ENCODE data around the gene PCGF3.
"Not testable (repeated sequence)": the region's sequence is repeated elsewhere in the genome, so short reads cannot be mapped to it uniquely, and the experiment has no call there.

The PCGF3 gene

DNA sequence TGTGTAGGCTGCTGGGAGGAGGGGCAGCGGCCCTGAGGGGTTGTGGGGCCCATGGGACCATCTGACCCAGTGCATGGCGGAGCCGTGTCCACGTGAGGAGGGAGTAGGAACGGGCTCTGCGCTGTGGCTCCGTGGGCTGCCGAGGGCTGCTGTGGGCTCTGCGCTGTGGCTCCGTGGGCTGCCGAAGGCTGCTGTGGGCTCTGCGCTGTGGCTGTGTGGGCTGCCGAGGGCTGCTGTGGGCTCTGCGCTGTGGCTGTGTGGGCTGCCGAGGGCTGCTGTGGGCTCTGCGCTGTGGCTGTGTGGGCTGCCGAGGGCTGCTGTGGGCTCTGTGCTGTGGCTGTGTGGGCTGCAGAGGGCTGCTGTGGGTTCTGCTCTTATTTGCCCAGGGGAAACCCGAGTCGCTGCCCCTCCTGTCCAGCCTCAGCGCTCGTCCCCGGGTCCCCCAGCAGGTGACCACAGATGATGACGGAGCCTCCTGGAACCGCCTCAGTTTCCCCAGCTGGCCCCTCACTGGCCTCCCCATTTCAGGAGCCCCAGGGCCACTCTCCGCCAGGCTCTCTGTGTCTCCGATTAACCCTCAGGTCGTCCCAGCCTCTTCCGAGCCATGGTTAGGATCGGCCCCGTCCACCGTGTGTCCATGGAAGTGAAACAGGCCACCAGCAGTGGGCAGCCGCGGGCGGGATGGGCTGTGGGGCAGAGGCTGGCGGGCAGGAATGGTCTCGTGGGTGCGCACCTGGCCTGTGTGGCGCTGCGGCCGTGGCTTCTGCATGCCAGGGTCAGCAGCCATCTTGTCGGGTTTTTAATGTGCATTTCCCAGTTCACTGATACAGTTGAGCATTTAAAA, 20.0 kb downstream of the PCGF3 start:
- DNase-seq, result no peak

DNA sequence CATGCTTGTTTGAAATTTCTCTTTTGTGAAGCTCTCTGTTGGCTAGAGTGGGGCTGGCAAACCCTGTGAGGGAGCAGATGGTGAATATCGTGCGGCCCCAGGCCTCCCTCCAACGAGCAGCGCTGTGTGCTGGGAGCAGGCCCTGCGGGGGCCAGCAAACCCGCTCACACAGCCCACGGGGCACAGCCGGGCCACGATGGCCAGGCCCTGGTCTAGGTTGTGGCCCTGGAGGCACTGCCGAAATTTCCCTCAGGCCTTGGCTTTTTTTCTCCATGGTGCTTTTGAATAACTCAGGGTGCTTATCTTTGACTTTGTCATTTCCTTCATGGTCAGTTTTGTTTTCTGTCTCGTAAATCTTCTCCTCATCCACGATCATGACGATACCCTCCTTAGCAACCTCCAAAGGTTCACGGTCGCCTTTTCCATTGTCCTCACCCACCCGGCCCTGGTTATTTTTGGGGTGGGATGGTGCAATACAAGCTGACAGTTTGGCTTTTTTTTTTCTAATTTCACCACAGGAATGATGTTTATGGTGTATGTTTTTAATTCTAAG, 20.7 kb downstream of the PCGF3 start:
- no peak for DNase-seq

DNA sequence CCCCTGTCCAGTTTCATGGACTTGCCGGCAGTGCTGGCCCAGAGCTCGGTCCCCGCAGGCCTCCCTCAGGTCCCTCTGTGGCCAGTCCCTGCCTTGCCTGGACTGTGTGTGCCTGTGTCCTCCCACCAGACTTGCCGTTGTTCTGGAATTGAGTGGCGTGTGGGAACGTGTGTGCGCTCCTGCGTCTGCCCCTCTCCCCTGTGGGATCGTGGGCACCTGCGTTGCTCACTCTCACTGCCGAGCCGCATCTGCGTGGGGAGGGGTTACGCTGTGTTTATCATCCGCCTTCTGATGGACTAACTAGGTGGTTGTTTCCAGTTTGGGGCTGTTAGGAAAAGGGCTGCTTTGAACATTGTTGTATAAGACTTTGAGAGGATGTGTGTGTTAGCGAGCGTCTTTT, 21.2 kb downstream of the PCGF3 start:
- DNase-seq, result no peak

DNA sequence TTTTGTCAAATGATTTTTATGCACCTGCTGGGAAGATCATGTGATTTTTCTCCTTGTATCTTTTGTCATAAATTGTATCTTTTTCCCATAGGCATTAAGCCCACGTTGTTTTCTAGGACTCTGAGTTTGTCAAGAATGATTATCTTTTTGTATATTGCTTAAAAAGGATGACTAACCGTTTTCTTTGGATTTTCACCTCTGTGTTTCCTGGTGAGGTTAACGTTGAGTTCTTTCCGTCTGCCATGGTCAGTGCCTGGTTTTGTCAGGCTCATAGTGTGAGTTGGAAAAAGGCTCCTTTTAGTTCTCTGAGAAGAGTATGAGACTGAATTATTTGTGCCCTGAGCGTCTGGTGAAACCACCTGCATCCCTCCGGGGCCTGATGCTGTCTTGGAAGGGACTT, 21.9 kb downstream of the PCGF3 start:
- DNase-seq, result no peak

DNA sequence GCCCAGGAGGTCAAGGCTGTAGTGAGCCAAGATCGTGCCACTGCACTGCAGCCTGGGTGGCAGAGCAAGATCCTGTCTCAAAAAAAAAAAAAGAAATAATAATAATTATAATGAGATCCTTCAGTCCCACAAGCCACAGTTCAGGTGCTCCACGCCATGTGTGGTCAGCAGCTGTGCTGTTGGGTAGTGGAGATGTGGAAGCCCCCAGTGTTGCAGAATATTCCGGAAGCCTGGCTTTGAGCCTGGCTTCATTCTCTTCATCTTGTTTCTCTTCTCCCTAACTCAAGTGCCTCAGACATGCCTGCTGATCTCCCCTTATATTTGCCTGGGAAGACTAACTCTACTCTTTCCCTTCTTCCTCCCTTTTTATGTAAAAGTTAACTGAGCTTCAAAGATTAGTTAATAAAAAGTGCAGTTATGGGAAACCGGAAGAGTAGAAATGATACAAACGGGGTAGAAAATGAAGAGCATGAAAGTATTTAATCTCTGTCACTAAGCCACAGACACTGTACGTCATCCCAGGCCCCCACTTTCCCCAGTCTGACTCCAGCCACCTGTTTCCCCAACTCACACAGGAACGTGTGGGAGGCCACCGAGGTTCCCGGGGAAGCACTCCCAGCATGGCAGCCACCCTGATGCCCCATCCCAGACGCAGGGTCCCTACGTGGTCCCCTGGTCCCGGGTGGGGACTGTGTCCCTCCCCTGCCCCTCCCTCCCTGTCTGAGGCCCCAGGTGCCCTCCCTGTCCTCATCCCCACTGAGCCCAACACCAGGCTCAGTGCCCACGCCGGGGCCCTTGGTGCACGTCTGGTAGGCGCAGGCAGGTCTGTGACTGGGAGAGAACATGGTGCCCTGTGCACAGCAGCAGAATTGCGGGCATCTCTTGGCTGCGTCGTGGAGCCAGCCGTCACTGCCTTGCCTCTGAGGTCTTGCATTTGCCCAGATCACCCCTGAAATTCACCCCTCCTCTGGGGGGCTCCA, 24.0 kb downstream of the PCGF3 start:
- no peak for DNase-seq

DNA sequence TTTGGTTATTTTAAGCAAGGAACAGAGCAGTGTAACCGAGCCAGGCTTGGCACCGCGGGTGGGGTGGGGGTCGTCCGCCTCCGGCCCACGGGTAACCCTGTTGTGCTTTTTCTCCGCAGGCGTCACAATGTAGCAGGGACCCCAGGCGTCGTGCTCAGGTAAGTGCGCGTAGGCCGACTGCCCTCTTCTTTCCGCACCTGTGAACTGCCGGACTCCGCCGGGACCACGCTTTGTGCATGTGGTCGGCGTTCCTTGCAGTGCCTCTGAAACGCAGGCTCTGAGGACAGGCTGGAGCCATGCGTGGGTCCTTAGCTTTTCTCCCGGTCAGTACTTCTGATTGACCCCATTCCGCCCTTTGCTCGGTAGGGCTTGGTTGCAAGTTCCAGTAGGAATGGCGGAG, 24.9 kb downstream of the PCGF3 start:
- no peak for DNase-seq

DNA sequence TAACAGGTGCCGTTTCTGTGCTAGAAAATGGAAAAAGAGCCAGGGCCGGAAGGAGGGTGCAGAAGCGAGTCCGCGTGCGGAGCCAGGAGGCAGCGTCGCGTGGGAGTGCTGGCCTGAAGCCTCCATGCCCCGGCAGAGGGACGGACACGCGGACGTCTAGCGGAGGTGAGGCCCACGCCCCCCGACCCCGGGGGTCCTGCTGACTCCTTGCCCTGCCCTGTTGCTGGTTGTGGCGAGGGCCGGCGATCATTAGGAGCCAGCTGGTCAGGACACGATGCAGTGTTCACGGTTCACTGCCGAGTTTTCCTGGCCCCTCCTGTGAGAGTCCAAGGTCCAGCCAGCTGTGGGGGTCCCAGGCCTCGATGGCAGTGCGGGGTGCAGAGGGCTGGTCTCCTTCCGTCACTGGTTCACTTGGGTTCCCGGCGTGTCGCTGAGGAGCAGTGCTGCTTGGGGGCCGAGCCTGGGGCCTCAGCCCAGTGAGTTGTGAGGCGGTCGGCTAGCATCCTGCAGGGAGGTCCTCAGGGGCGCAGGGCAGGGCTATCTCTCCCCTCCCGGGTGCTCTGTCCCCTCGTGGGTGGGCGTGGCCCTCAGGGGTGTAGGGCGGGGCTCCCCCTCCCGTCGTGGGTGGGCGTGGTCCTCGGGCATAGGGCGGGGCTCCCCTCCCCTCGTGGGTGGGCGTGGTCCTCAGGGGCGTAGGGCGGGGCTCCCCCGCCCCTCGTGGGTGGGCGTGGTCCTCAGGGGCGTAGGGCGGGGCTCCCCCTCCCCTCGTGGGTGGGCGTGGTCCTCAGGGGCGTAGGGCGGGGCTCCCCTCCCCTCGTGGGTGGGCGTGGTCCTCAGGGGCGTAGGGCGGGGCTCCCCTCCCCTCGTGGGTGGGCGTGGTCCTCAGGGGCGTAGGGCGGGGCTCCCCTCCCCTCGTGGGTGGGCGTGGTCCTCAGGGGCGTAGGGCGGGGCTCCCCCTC, 25.6 kb downstream of the PCGF3 start:
- not testable (repeated sequence) for DNase-seq

DNA sequence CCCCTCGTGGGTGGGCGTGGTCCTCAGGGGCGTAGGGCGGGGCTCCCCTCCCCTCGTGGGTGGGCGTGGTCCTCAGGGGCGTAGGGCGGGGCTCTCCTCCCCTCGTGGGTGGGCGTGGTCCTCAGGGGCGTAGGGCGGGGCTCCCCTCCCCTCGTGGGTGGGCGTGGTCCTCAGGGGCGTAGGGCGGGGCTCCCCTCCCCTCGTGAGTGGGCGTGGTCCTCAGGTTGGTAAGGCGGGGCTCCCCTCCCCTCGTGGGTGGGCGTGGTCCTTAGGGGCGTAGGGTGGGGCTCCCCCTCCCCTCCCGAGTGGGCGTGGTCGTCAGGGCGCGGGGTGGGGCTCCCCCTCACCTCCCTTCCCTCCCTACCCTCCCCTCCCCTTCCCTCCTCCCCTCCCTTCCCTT, 26.3 kb downstream of the PCGF3 start:
- DNase-seq, result not testable (repeated sequence)

DNA sequence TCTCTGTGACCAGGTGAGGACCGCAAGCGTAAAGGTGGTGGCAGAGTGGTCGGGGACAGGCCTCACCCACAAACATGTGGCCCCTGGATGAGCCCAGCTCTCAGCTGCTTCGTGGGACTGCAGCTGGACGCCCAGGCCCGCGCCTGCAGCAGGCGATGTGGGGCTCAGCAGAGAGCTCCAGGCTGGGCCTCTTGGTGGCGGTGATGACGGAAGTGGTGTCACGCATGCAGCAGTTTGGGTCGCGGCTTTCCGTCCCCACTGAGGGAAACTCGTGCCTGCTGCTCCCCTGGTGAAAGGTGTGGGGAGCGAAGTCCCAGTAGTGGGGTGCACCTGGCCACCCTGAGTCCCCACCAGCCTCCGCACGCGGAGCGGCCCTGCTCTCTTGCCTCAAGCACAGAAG, 26.9 kb downstream of the PCGF3 start:
- no peak for DNase-seq

DNA sequence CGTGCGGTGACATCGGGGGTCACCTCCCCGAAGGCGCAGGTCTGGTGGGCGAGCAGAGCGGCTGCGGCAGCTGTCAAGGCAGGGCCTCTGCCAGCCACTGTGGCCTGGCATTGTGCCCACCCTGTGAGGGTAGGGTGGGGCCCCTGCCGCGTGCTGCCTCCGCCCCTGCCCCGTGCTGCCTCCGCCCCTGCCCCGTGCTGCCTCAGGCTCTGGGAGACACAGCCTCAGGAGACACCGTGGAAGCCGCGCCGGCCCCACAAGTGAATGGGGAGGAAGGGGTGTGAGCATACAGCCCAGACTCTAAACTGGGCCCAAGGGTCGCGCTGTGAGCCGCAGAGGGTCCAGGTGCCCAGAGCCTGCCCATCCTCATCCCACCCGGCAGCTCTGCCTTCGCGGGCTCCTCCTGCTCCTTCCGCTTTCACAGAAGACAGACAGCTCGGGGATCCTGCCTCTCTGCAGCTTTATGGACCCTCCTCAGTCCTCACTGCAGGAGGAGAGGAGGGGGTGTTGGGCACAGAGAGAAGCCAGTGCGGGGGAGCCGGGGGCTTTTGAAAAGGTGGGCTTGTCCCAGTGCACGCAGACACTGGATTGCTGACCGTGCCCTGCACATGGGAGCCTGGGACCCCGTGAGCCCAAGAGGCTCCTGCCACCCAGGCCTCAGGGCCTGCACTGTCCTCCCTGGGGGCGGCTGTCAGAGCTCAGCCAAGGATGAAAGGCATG, 27.4 kb downstream of the PCGF3 start:
- no peak for DNase-seq

DNA sequence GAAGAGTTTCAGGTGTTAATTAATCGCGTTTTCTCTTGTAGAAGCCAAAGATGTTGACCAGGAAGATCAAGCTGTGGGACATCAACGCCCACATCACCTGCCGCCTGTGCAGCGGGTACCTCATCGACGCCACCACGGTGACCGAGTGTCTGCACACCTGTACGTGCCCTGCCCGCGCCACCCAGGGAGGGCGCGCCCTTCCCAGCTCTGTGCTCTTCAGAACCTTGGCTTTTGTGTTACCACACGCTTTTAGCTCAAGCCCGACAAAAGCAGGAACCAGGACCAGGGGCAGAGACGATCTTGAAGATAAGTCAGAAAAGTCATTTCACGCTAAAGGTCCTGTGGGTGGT, 28.0 kb downstream of the PCGF3 start:
- no peak for DNase-seq

DNA sequence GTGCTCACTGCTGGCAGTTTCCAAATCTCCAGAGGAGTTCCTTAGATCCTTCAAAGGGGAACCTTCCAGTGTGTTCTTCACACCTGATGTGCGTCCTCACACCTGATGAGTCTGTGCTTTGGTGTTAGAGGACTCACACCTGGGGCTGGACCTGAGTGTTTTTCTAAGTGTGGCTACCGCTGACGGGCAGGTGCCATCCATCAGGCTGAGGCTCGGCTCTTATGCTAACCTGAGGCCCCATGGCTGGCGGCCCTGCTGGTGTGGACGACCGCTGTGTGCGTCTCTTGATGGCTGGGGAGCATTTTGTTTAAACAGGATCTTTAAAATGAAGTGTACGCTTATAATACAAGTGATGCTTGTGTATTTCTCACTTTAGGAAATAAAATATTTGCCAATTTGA, 28.4 kb downstream of the PCGF3 start:
- no peak for DNase-seq

DNA sequence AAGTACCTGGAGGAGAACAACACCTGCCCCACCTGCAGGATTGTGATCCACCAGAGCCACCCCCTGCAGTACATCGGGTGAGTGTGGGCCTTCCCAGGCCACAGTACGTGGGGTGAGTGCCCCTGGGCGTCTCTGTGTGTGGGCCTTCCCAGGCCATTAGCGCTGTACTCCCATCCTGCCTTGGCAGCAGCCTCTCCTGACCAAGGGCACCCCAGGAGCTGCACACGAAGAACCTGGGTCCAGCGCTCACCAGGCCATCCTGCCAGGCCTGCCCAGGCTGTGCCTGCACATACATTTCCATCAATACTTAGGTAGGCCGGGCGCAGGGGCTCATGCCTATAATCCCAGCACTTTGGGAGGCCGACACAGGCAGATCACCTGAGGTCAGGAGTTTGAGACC, 29.3 kb downstream of the PCGF3 start:
- no peak for DNase-seq

DNA sequence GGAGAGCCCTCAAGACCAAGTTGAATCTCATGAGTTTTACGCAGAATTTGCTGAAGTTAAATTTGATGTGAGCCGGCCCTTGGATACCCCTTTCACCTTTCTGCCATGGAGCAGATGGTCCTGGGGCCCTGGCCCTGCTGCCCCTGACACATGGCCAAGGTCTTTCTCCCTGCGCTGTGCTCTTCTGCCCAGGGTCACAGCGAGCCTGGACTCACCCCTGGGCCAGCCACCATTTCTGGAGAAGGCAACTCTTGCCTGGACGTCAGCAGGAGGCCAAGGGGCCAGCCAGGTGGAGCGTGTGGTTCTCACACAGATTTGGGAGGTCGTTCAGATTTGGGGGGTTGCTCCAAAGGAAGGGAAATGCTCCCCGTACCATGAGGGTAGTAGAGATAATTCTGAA, 30.0 kb downstream of the PCGF3 start:
- DNase-seq, result no peak

DNA sequence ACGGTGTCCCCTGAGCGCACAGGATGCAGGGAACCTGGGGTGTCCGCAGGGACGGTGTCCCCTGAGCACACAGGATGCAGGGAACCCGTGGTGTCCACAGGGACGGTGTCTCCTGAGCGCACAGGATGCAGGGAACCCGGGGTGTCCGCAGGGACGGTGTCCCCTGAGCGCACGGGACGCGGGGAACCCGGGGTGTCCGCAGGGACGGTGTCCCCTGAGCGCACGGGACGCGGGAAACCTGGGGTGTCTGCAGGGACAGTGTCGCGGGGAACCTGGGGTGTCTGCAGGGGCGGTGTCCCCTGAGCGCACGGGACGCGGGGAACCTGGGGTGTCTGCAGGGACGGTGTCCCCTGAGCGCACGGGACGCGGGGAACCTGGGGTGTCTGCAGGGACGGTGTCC, 30.9 kb downstream of the PCGF3 start:
- DNase-seq, result not testable (repeated sequence)

DNA sequence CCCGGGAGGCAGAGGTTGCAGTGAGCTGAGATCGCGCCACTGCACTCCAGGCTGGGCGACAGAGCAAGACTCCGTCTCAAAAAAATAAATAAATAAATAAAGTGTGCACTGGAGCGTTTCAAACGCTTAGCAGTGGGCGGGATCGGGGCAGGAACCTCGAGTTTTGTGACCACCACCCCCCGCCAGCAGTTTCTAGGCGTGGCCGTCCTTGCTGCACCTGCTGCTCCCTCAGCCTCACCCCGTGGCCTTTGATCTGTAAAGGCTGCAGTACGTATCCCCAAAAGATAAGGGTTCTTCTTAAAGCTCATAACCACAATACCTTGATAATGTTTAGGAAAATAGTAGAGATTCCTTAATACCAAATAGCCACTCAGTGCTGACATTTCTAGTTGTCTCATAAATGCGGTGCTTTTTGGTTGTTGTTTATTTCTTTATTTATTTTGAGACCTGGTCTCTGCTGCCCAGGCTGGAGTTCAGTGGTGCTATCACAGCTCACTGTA, 33.2 kb downstream of the PCGF3 start:
- DNase-seq, result no peak

DNA sequence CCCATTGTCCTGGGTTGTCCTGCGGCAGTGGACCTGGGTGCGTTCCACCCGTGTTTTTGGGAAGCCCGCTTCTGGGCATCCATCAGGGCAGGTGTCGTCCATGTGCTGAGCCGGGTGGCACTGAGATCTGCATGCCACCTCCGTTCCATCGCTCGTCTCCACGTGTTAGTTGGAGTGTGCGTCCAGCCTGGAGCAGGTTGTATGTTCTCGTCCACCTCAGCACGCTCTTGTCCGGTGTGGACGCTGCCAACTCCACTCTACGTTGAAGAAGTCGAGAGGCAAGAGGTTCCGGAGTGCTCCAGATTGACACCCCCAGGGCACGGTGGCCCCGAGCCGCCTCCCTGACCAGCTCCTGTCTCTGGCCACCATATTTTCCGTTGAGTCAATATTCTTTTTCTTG, 33.9 kb downstream of the PCGF3 start:
- no peak for DNase-seq

DNA sequence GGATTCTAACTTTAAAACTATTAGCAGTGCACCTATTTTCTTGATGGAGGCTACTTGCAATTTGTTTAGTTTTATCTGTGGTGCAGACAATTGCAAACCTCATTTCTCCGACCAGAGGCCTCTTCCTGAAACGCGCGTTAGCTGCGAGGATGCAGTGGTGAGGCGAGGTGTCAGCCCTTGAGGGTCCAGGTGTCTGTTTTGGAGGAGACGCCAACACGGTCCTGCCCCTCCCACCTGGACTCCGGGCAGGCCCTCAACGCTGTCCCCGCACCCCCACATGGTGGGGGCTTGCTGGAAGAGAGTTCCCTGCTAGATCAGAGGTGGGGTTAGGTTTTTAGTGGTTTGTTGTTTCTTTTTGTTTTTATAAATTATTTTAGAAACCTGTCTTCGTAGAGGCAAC, 34.4 kb downstream of the PCGF3 start:
- no peak for DNase-seq

DNA sequence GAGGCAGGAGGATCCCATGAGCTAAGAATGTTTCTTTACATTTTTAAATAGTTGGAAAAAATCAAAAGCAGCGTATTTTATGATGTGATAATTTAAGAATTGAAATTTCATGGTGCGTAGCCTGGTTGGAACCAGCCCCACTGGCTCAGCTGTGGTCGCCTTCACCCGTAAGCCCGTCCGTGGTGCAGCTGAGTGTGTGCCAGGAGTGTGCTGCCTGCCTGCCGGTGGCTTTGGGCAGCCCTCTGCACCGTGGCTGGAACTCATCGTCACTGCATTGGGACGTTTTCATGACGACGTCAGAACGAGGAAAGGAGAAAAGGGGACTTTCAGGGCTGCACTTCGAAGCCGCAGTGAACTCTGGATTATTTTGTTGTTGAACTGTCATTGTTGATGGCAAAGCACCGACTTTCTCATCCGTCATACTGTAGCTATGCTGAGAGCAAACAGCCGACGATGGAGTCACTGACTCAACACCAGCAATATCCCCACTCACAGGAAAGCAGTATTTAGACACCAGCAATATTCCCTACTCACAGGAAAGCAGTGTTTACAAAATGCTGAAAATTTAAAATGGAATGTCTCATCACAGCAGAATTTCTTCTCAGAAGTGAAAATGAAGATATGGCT, 35.1 kb downstream of the PCGF3 start:
- DNase-seq, result no peak

DNA sequence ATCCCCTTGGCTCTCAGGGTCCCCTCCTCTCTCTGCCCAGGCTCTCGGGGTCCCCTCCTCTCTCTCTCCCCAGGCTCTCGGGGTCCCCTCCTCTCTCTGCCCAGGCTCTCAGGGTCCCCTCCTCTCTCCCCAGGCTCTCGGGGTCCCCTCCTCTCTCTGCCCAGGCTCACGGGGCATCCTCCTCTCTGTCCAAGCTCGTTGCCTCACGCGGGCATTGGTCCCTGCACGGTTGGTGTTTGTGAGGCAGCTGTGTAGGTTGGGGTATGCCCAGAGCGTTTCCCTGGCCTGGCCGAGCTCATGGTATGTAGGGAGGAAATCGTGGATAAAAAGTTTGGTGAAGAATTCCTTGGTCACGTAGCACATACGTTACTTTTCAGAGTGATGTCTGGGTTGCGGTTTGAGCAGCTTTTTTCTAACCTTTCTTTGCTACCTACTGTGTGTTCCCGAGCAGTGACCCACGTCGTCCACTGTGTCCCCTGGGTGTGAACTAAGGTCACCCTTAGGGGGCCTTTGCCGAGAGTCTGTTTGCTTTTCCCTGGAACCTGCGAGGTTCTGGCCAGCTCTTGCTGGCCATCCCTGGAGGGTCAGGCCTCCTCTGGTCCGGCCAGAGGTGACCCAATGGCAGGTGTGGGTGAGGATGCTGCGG, 36.6 kb downstream of the PCGF3 start:
- DNase-seq, result no peak
